PFSK-1 (cell line): Measurements from ENCODE around the gene TP53I11.

Experiments
- FOXP2 ChIP-seq: optimal IDR thresholded peaks from 2 replicates; pipeline ENCODE3; 2011; ENCODE audit warnings: borderline replicate concordance, control low read depth, inconsistent platforms; ENCODE audit not compliant: insufficient read depth; ENCODE audit errors: extremely low read length, extremely low read depth
- POLR2AphosphoS5 ChIP-seq: IDR thresholded peaks from 2 replicates; pipeline ENCODE4 v1.6.1; 2012; ENCODE audit warnings: low read depth, mild to moderate bottlenecking, control low read depth, low read length, moderate library complexity
- REST ChIP-seq, 2 experiments: IDR thresholded peaks; 2 replicates each; pipeline versions ENCODE4 v1.6.1 to v1.8.0; 2011 to 2012; ENCODE audit warnings: low read depth in 2 of 2, low read length in 2 of 2, control low read depth in 1 of 2, inconsistent platforms in 1 of 2, mild to moderate bottlenecking in 1 of 2, moderate library complexity in 1 of 2; ENCODE audit not compliant: insufficient read depth in 1 of 2
- SIN3A ChIP-seq: IDR thresholded peaks from 2 replicates; pipeline ENCODE4 v1.6.1; 2012; ENCODE audit warnings: mild to moderate bottlenecking, low read length, moderate library complexity, borderline replicate concordance; ENCODE audit not compliant: insufficient read depth
- TAF1 ChIP-seq: IDR thresholded peaks from 2 replicates; pipeline ENCODE4 v1.6.1; 2012; ENCODE audit warnings: low read length, control low read depth, borderline replicate concordance; ENCODE audit not compliant: insufficient read depth

Gene TP53I11

GRCh38 chr11:44938066-44938691 lies 12.5 kb downstream of the TP53I11 start:
- TF ChIP-seq SIN3A (no peak), REST (IDR thresholded peaks at IDR 0.05; ENCODE audit: insufficient read depth in 1 of 2, low read depth in 2 of 2, low read length in 2 of 2) (no peak), POLR2AphosphoS5 (no peak), FOXP2 (no peak), TAF1 (no peak)

GRCh38 chr11:44936951-44937543 lies 13.6 kb downstream of the TP53I11 start:
- TF ChIP-seq REST (IDR thresholded peaks at IDR 0.05; ENCODE audit: insufficient read depth in 1 of 2, low read depth in 2 of 2, low read length in 2 of 2) (no peak), POLR2AphosphoS5 (no peak), FOXP2 (no peak), SIN3A (no peak), TAF1 (no peak)

DNA sequence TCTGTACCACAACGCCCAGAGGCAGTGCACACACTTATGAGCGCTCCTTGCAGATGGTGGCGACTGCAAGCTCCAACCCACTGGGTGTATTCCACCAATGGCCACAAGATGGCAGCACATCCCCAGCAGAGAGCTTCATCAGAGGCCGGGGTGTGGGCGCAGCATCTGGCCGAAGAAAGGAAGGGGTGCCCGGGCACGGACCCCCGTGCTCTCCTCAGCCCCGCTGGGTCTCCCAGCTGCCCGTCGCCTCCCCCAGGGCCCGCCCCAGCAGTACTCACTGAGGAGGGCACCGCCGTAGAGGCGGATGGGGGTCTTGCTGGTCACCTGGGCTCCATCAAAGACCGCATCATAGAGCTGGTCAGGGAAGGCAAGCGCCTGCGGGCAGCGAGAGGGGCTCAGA lies 14.2 kb downstream of the TP53I11 start:
- TF ChIP-seq REST (IDR thresholded peaks at IDR 0.05; ENCODE audit: insufficient read depth in 1 of 2, low read depth in 2 of 2, low read length in 2 of 2): peak; percentile 9 to 15; a peak in 1 of 4 replicates
- no peak for TF ChIP-seq FOXP2
- TF ChIP-seq POLR2AphosphoS5: no peak

DNA sequence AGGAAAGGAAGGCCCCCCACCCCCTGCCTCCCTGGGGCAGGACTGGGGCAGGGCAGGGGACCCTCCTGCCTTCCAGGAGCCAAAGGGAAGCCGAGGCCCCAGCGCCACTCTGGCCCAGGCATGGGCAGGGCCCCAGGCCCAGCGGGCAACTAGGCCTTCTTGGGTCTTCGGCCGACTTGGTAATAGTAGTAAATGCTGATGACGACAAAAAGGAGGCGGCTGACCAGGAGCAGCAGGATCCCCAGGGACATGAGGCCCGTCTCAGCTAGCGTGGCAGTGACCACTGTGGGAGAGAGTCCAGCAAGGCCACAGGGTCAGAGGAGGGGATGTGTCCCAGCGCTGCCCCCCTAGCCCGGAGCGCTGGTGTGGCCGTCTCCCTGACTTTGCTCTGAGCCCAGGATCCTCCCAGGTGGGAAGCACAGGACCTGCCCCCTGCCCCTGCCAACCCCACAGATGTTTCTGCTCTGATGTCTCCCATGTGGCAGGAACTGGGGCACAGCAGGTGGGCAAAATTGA lies 15.9 kb downstream of the TP53I11 start:
- TF ChIP-seq FOXP2: no peak
- TF ChIP-seq POLR2AphosphoS5: no peak
- no peak for TF ChIP-seq REST (IDR thresholded peaks at IDR 0.05; ENCODE audit: insufficient read depth in 1 of 2, low read depth in 2 of 2, low read length in 2 of 2)
- no peak for TF ChIP-seq TAF1
- TF ChIP-seq SIN3A: no peak

GRCh38 chr11:44934110-44934509 lies 16.6 kb downstream of the TP53I11 start:
- TF ChIP-seq FOXP2 (no peak), TAF1 (no peak), POLR2AphosphoS5 (no peak), REST (IDR thresholded peaks at IDR 0.05; ENCODE audit: insufficient read depth in 1 of 2, low read depth in 2 of 2, low read length in 2 of 2) (no peak)
